ENCODE results near the gene IHH. TPM values are rescaled to one million over a fixed set of nuclear protein-coding genes. Genes with fewer than 3 reads are reported as not detected.

IHH gene
- total RNA-seq, 1 experiment from 2014 or later, result 0.17 TPM

DNA sequence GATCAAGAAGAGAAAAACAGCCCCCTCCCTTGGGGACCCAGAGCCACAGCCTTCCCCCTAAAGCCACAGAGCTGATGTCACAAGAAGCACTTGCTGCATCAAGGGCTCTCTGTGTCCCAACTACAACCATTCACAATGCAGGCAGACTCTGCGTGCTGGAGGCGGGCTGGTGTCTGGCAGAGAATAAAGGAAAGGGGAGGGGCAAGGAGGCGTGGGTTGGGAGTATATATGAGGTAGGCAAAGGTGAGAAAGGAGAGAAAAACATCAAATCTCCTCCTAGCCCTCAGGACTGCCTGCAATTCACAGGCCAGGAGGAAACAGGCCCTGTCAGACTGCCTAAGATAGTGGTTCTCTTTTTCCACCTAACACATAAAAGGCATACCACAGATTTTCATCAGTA, 48.8 kb upstream of the IHH start:
- no peak for TF ChIP-seq EZH2 (IDR thresholded peaks at IDR 0.05)
- TF ChIP-seq POLR2AphosphoS5 (IDR thresholded peaks at IDR 0.05; ENCODE audit: low read depth, low read length), result no peak
- no peak for TF ChIP-seq SRF (IDR thresholded peaks at IDR 0.05; ENCODE audit: low read depth)
- no peak for TF ChIP-seq JUND (IDR thresholded peaks at IDR 0.05)
- no peak for TF ChIP-seq RAD21 (IDR thresholded peaks at IDR 0.05; ENCODE audit: low read depth)
- TF ChIP-seq, protein P1, sequence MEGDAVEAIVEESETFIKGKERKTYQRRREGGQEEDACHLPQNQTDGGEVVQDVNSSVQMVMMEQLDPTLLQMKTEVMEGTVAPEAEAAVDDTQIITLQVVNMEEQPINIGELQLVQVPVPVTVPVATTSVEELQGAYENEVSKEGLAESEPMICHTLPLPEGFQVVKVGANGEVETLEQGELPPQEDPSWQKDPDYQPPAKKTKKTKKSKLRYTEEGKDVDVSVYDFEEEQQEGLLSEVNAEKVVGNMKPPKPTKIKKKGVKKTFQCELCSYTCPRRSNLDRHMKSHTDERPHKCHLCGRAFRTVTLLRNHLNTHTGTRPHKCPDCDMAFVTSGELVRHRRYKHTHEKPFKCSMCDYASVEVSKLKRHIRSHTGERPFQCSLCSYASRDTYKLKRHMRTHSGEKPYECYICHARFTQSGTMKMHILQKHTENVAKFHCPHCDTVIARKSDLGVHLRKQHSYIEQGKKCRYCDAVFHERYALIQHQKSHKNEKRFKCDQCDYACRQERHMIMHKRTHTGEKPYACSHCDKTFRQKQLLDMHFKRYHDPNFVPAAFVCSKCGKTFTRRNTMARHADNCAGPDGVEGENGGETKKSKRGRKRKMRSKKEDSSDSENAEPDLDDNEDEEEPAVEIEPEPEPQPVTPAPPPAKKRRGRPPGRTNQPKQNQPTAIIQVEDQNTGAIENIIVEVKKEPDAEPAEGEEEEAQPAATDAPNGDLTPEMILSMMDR (IDR thresholded peaks at IDR 0.05 in 2 of 3, conservative IDR thresholded peaks at IDR 0.05 in 1 of 3; ENCODE audit: borderline replicate concordance in 1 of 3, insufficient read depth in 1 of 3, low read depth in 2 of 3, low read length in 2 of 3), result no peak
- TF ChIP-seq EGR1 (IDR thresholded peaks at IDR 0.05; ENCODE audit: low read depth), result no peak
- no peak for TF ChIP-seq ZFX (IDR thresholded peaks at IDR 0.05)
- TF ChIP-seq YY1 (IDR thresholded peaks at IDR 0.05; ENCODE audit: extremely low read depth, insufficient replicate concordance, low read depth, low read length), result no peak
- TF ChIP-seq, protein P2, sequence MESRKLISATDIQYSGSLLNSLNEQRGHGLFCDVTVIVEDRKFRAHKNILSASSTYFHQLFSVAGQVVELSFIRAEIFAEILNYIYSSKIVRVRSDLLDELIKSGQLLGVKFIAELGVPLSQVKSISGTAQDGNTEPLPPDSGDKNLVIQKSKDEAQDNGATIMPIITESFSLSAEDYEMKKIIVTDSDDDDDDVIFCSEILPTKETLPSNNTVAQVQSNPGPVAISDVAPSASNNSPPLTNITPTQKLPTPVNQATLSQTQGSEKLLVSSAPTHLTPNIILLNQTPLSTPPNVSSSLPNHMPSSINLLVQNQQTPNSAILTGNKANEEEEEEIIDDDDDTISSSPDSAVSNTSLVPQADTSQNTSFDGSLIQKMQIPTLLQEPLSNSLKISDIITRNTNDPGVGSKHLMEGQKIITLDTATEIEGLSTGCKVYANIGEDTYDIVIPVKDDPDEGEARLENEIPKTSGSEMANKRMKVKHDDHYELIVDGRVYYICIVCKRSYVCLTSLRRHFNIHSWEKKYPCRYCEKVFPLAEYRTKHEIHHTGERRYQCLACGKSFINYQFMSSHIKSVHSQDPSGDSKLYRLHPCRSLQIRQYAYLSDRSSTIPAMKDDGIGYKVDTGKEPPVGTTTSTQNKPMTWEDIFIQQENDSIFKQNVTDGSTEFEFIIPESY (IDR thresholded peaks at IDR 0.05; ENCODE audit: extremely low read depth, insufficient replicate concordance, low read length), result no peak
- TF ChIP-seq ELF1 (IDR thresholded peaks at IDR 0.05; ENCODE audit: borderline replicate concordance, low read depth), result no peak
- ChIA-PET CTCF (no interaction called here), RAD21 (ENCODE audit: low non-redundant PET in 1 of 2, low total read pairs in 2 of 2, uncharacterized antibody in 2 of 2, unreplicated experiment in 2 of 2) (no interaction called here), POLR2A (no interaction called here)
- Histone ChIP-seq H3K4me2 (ENCODE audit: low read length) (no peak overlapping the region), H2AFZ (ENCODE audit: low read depth, low read length, poor library complexity, severe bottlenecking) (no peak overlapping the region), H3K36me3 (ENCODE audit: control insufficient read depth in 1 of 2, insufficient read depth in 2 of 2, low read length in 2 of 2) (no peaks in the 10 kb centered on the region), H3K4me1 (ENCODE audit: control insufficient read depth in 1 of 2, insufficient read depth in 2 of 2, low read length in 2 of 2) (no peaks in the 10 kb centered on the region), H3K27me3 (ENCODE audit: insufficient read depth, low read length) (no peaks in the 10 kb centered on the region), H3K4me3 (replicated peaks in 1 of 2; ENCODE audit: low read depth in 1 of 2, low read length in 2 of 2) (no peak overlapping the region), H3K27ac (ENCODE audit: low read depth, low read length) (no peak overlapping the region), H3K9ac (ENCODE audit: low read length) (no peak overlapping the region), H4K20me1 (ENCODE audit: insufficient read depth) (no peaks in the 10 kb centered on the region), H3K9me2 (ENCODE audit: insufficient read depth) (no peaks in the 10 kb centered on the region), H3K79me2 (ENCODE audit: insufficient read depth, low read length) (no peaks in the 10 kb centered on the region), H3K9me3 (ENCODE audit: control insufficient read depth in 1 of 2, insufficient read depth in 1 of 2, low read depth in 1 of 2, low read length in 2 of 2) (no peaks in the 10 kb centered on the region)
- no TSS peak for BruUV-seq (replicated peaks)
- DNase-seq (ENCODE audit: low read depth, low spot score) (no peak), ATAC-seq (no peak)
- intact Hi-C loops (cut with micrococcal nuclease), result no loop called here
